ENCODE results near the gene SLC7A5. TPM values are rescaled to one million over a fixed set of nuclear protein-coding genes. Genes with fewer than 3 reads are reported as not detected.

Gene SLC7A5
- total RNA-seq: 37.4 and 71.1 TPM in 2 replicates

GRCh38 chr16:87869061-87869878 is at the start of gene SLC7A5:
Gene SLC7A5, minus strand, starts transcription at chr16:87869507. Its CDS starts 85 bp downstream, at chr16:87869422.

Other genes with a start within 250 kb of the SLC7A5 start
- gene KLHDC4, start 103.5 kb downstream of the SLC7A5 start, total RNA-seq: 16.9 and 26.2 TPM in 2 replicates
- not detected in 2 replicates for gene CA5A, start 67.0 kb upstream of the SLC7A5 start, total RNA-seq
- 25.2 and 28.8 TPM in 2 replicates for gene BANP, start 81.9 kb upstream of the SLC7A5 start, total RNA-seq

All from smooth muscle cell of the umbilical artery (primary cell).